Fibroblast of skin of back (primary cell): ENCODE results near the gene ZNF439.
A peak's percentile ranks its signal among the peaks of the same experiment; 100 is the strongest.
"Not testable (repeated sequence)": the region's sequence is repeated elsewhere in the genome, so short reads cannot be mapped to it uniquely, and the experiment has no call there.

Experiments used
- DNase-seq: peaks from one replicate; pipeline ENCODE4 v3.0.0-alpha.2; 2013

Gene ZNF439

DNA sequence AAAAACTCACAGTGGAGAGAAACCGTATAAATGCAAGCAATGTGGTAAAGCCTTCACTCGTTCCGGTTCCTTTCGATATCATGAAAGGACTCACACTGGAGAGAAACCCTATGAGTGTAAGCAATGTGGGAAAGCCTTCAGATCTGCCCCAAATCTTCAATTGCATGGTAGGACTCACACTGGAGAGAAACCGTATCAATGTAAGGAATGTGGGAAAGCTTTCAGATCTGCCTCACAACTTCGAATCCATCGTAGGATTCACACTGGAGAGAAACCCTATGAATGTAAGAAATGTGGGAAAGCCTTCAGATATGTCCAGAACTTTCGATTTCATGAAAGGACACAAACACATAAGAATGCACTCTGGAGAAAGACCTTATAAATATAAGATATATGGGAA lies 19.7 kb downstream of the ZNF439 start:
- DNase-seq = no peak

DNA sequence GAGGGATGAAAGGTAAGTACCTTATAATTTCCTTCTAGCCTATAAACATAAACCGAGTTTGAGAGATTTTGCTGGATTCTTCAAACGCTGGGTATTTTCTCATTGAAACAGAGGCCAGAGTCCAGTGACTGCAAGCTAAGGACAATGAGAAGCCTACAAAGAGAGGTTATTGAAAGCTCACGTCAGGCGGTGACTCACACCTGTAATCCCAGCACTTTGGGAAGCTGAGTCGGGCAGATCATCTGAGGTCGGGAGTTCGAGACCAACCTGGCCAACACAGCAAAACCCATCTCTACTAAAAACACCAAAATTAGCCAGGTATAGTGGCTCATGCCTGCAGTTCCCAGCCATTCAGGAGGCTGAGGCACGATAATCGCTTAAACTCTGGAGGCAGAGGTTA lies 24.1 kb downstream of the ZNF439 start:
- no peak for DNase-seq

DNA sequence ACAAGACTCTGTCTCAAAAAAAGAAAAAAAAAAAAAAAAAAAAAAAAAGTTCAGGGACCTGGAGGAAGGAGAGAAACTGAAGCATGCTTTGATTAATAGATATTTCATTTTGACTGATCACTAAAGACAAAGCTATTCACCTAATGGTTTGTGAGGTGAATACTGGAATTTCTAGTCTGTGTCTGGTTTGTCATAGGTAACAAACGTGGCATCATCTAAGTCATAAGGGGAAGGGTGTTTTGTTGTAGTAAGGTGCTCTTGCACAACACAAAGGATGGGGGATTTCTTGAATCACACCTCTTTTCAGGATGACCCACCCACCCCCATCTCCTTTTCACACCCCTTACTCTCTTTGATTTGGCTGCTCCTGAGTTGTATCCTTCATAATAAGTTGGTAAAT lies 25.2 kb downstream of the ZNF439 start:
- no peak for DNase-seq

- peak; percentile 11 for DNase-seq
Measured at GRCh38 chr19:11879687-11880266, 31.3 kb downstream of the ZNF439 start.

DNA sequence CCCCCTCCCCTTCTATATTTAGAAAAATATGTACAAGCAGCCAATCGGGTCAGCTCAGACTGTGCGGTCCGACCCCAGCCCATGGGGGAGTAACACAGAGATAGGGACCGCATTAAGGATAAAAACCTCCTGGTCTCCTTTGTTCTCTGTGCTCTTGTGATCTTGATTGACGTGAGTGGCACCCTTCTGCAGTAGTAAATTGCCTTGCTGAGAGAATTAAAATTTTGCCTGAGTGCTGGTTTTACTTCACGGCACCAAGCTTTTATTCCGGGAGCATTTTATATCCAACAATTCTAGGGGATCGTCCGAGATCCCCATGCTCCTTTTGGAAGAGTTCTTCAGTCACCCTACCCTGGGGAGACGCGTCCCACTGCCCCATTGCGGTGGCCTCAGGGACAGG lies 32.1 kb downstream of the ZNF439 start:
- DNase-seq = no peak

GRCh38 chr19:11881151-11881800 lies 32.8 kb downstream of the ZNF439 start:
- peak; percentile 54 for DNase-seq

- no peak for DNase-seq
Measured at GRCh38 chr19:11882606-11883005, 34.1 kb downstream of the ZNF439 start.

DNA sequence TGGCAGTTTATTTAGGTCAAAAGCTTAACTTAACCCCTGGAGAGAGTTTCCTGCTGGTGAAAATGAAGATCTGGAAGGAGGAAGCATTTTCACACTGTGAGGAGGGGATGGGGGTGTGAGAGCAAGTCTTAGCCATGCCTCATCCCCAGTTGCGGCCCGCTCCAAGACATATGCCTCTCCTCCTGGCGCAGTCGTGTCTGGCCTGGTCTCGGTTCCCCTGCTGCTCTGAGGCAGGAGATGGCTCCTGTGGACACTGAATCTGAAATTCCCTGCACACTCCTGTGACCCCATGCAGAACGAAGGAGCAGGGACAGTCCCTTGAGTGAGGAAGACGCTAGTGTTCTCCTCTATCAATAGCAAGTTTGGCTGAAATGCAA lies 38.7 kb downstream of the ZNF439 start:
- DNase-seq = peak; percentile 30

DNA sequence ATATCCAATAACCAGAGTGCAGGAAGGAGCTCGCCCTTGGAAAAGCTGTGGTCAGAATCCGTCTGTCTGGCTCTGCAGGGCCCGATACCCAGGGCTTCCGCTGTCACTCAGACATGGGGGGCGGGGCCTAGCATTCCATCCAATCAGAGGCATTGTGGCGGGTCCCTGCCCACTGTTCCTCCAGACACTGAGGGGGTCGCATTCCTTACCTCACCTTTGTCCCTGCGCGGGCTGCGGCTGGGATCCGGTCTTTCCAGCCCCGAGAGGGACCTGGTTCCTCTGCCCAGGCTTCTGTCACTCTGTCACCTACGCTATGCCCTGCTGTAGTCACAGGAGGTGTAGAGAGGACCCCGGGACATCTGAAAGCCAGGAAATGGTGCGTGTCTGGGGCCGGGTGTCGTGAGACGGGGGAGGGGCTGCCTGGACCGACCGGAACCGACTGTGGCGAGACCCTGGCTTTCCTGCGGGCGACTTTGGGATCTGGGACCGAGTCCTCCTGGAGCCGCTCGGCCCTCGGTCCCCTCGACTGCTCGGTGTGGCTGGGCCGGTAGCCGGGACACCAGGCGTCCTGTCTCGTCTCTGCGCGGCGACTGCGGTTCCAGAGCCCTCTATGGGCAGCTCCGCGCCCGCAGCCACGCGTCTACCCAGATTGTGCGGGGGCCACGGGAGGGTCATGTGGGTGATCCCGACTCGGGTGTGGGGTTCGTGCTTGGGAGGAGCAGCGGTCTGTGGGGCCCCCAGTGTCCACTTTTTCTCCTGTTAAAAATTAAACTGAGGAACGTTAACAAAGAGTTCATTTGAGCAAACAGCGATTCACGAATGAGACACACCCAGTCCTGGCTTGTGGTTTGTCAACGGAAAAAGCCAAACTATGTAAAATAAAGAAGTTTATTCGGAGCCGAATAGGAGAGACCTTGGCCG lies 39.3 kb downstream of the ZNF439 start, which contains the start of gene ZNF69:
ZNF69 (plus strand) TSS at position 172 of the 921 bp plus-strand sequence; CDS start at position 314, 142 bp downstream.
- DNase-seq = peak; percentile 79

- DNase-seq = not testable (repeated sequence)
Measured at GRCh38 chr19:11889901-11890300, 41.4 kb downstream of the ZNF439 start.

- DNase-seq = no peak
Measured at GRCh38 chr19:11890634-11891033, 42.1 kb downstream of the ZNF439 start.

- DNase-seq = no peak
Measured at GRCh38 chr19:11894851-11895250, 46.3 kb downstream of the ZNF439 start.

DNA sequence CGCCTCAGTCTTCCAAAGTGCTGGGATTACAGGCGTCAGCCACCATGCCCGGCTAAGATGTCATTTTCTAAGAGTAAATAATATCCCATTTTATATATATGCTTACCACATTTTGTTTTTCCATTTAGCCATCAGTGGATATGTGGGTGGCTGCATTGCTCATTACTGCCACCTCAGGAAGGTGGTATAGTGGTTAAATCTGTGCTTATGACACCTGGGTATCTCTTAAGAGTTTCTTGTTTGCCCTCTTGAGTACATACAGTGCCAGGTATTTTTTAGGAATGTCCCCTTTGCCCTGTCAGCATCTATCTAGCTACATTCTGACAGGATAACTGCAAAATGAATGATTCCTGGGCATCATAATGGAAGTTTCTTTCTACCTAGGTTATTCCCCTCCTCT lies 53.7 kb downstream of the ZNF439 start:
- DNase-seq = no peak

- DNase-seq = no peak
Measured at GRCh38 chr19:11905928-11906327, 57.4 kb downstream of the ZNF439 start.

DNA sequence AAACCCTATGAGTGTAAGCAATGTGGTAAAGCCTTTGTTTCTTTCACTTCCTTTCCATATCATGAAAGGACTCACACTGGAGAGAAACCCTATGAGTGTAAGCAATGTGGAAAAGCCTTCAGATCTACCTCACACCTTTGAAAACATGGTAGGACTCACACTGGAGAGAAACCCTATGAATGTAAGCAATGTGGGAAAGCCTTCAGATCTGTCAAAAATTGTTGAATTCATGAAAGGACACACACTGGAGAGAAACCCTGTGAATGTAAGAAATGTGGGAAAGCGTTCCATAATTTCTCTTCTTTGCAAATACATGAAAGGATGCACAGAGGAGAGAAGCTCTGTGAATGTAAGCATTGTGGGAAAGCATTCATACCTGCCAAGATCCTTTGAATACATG lies 63.4 kb downstream of the ZNF439 start:
- DNase-seq = not testable (repeated sequence)

- DNase-seq = not testable (repeated sequence)
Measured at GRCh38 chr19:11914417-11915051, 66.0 kb downstream of the ZNF439 start.
